ENCODE measurements around the gene C1QL2.

C1QL2 gene

GRCh38 chr2:119201815-119202214 lies 43.3 kb upstream of the C1QL2 start:
- no peak for FAIRE-seq
- DNase-seq (ENCODE audit: insufficient read length, low spot score) = no peak
- no peak for TF ChIP-seq CTCF (IDR thresholded peaks at IDR 0.05; ENCODE audit: insufficient read depth, missing control alignments)

- no peak for FAIRE-seq
- DNase-seq (ENCODE audit: insufficient read length, low spot score) = no peak
- no peak for TF ChIP-seq CTCF (IDR thresholded peaks at IDR 0.05; ENCODE audit: insufficient read depth, missing control alignments)
Measured at GRCh38 chr2:119198240-119198840, 39.8 kb upstream of the C1QL2 start.

GRCh38 chr2:119197529-119198239 lies 39.1 kb upstream of the C1QL2 start:
- DNase-seq (ENCODE audit: insufficient read length, low spot score) (no peak), FAIRE-seq (no peak)
- TF ChIP-seq CTCF (IDR thresholded peaks at IDR 0.05; ENCODE audit: insufficient read depth, missing control alignments) = no peak

GRCh38 chr2:119197126-119197405 lies 38.5 kb upstream of the C1QL2 start:
- no peak for FAIRE-seq
- no peak for TF ChIP-seq CTCF (IDR thresholded peaks at IDR 0.05; ENCODE audit: insufficient read depth, missing control alignments)
- no peak for DNase-seq (ENCODE audit: insufficient read length, low spot score)

- no peak for FAIRE-seq
- DNase-seq (ENCODE audit: insufficient read length, low spot score) = no peak
- no peak for TF ChIP-seq CTCF (IDR thresholded peaks at IDR 0.05; ENCODE audit: insufficient read depth, missing control alignments)
Measured at GRCh38 chr2:119196301-119197125, 38.0 kb upstream of the C1QL2 start.

GRCh38 chr2:119195887-119196286 lies 37.3 kb upstream of the C1QL2 start:
- FAIRE-seq (no peak), DNase-seq (ENCODE audit: insufficient read length, low spot score) (no peak)
- TF ChIP-seq CTCF (IDR thresholded peaks at IDR 0.05; ENCODE audit: insufficient read depth, missing control alignments) = no peak

GRCh38 chr2:119195001-119195400 lies 36.5 kb upstream of the C1QL2 start:
- TF ChIP-seq CTCF (IDR thresholded peaks at IDR 0.05; ENCODE audit: insufficient read depth, missing control alignments) = no peak
- no peak for FAIRE-seq
- DNase-seq (ENCODE audit: insufficient read length, low spot score) = no peak

Measured in D721Med (cell line).